ENCODE data around the gene NR1D2.

DNA sequence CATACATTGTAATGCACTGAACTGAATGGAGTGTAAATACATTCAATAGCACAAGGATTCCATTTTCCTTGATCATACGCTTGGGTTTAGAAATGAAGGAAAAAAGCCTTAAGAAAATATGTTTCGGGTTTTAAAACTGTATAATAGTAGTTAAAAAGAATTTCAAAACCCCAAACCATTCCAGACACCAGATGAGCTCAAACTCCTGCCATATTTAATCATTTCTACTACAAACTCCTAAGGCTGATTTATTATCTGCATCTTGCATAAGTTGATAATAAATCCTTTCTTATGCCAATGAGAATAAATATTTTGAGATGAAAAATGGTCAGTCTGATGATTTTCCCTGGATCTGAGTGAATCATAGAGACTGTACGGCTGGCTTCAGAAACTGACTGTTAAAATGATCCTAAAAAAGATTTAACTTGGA lies 51.0 kb downstream of the NR1D2 start:
- TF ChIP-seq, protein P1, sequence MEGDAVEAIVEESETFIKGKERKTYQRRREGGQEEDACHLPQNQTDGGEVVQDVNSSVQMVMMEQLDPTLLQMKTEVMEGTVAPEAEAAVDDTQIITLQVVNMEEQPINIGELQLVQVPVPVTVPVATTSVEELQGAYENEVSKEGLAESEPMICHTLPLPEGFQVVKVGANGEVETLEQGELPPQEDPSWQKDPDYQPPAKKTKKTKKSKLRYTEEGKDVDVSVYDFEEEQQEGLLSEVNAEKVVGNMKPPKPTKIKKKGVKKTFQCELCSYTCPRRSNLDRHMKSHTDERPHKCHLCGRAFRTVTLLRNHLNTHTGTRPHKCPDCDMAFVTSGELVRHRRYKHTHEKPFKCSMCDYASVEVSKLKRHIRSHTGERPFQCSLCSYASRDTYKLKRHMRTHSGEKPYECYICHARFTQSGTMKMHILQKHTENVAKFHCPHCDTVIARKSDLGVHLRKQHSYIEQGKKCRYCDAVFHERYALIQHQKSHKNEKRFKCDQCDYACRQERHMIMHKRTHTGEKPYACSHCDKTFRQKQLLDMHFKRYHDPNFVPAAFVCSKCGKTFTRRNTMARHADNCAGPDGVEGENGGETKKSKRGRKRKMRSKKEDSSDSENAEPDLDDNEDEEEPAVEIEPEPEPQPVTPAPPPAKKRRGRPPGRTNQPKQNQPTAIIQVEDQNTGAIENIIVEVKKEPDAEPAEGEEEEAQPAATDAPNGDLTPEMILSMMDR (IDR thresholded peaks at IDR 0.05), result no peak
- no peak for TF ChIP-seq EP300 (IDR thresholded peaks at IDR 0.05)
